NAMALWA (cell line): ENCODE measurements around the gene PLA2G4F.

ENCODE experiments used
- DNase-seq: peaks from one replicate; pipeline ENCODE4 v3.0.0-alpha.2; 2015; ENCODE audit warnings: low spot score

PLA2G4F gene

GRCh38 chr15:42156243-42156922 lies at the start of gene PLA2G4F:
PLA2G4F (minus strand) TSS chr15:42156636; CDS start chr15:42156549, 87 bp downstream.
- no peak for DNase-seq

DNA sequence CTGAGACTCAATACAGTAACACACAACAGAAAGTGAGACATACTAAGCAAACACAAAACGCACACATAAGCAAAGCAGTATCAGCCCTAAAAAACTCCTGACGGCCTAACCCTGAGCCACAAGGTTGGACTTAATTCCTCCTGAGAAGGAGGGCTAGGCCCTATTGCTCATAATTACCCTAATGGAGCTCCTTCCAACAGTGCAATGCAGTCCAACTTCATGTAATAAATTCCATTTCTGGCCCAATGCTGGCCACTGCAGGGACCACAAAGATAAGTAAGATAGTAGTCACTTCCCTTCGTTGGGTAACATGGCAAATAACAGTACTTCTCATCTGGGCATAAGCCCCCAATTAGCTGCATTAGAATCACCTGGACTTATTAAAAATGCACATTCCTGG lies 47.5 kb upstream of the PLA2G4F start:
- no peak for DNase-seq

GRCh38 chr15:42202653-42203052 lies 46.2 kb upstream of the PLA2G4F start:
- DNase-seq = no peak

DNA sequence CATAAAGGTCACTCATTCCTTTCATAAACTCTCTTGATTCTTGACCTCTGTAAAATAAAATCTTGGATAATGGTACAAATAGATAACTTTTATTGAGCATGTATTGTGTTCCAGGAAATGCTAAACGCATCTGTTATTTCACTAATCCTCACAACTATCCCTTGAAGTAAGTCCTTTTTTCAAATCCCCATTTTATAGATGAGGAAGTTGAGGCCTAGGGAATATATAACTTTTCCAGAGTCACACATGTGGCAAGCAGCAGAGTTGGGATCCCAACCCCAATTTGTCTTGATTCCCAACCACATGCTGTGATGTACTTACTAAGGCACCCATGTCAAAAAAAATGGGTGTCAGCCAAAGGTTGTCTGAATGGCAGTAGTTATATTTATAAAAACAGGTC lies 45.4 kb upstream of the PLA2G4F start:
- no peak for DNase-seq

DNA sequence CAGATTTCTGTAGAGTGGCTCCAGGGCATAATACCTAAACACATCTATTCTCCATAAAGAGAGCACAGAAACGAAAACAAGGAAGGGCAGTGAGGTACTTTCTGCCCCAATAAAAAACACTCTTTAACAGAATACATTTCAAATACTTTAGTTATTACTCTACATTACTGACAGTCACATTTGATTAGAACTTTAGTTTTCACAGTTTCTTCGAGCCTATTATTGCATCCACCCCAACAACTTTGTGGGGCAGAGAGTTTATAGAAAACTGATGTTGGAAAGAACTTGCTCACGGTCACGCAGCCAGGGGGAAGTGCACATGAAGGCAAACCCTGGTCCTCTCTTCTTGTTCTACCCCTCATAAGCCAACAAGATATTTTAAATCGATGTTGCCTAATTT lies 42.7 kb upstream of the PLA2G4F start:
- DNase-seq = no peak

DNA sequence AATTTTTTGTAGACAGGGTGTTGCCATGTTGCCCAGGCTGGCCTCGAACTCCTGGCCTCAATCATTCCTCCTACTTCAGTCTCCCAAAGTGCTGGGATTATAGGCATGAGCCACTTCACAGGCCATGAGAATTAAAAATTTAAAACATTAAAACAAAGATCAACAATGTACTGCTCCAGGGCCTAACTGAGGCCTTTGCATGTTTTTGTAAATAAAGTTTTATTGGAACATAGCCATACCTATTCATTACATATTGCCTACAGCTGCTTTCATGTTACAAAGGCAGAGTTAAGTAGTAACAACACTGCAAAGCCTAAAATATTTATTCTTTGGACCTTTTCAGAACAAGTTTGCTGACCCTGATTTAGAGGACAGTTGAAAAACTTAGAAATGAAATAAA lies 42.1 kb upstream of the PLA2G4F start:
- DNase-seq = no peak

DNA sequence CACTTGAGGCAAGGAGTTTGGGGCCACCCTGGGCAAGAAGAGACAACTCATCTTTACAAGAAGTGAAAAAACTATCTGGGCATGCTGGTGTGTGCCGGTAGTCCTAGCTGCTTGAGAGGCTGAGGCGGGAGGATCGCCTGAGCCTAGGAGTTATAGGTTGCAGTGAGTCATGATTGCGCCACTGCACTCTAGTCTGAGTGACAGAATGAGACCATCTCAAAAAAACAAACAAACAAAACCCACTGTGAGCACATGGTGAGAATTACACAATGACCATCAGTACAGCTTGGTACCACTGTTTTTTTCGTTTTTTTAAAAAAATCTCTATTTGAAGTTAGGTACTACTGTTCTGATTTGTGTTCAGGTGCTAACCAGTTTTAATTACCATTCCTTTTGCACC lies 38.1 kb upstream of the PLA2G4F start:
- DNase-seq = no peak

- DNase-seq = no peak
Observed at GRCh38 chr15:42193383-42193782, 36.9 kb upstream of the PLA2G4F start.

GRCh38 chr15:42191610-42192346 lies 35.3 kb upstream of the PLA2G4F start:
- DNase-seq = peak; percentile 33

GRCh38 chr15:42190370-42190769 lies 33.9 kb upstream of the PLA2G4F start:
- DNase-seq = no peak

DNA sequence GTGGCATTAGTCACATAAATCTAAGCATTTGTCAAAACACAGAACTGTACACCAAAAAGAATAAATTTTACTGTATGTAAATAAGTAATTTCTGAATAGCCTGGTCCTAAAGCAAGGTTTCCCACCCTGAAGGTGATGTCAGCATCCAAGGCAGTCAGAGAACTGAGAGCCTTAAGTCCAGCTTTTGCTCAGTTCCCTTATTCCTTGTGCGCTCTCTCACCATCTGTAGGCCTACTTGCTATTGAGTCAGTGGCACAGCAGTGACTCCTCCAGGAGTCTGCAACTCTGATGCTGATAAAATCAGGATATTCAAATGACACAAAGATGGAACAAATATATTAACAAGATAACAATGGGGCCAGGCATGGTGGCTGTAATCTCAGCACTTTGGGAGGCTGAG lies 29.4 kb upstream of the PLA2G4F start:
- no peak for DNase-seq

- DNase-seq = no peak
Observed at GRCh38 chr15:42184736-42185135, 28.3 kb upstream of the PLA2G4F start.

DNA sequence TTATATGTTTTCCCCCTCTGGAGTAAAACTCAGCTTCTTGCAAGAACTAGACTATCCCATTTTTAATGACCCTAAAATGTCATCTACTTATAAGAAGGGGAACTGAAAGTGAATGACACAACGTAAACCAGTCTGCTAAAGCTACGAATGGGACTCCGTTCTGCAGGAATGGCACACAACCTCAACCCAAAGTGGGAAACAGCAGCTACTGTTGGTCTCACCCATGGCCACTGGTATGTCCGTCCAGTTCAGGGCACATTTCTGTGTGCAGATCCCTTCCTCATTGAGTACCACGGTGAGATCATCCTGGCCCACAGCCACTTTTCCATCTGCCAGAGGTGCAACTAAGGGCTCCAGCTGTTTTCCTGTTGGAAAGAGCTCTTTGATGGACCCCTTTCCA lies 27.9 kb upstream of the PLA2G4F start:
- peak; percentile 17 for DNase-seq

GRCh38 chr15:42182961-42183360 lies 26.5 kb upstream of the PLA2G4F start:
- DNase-seq = no peak

DNA sequence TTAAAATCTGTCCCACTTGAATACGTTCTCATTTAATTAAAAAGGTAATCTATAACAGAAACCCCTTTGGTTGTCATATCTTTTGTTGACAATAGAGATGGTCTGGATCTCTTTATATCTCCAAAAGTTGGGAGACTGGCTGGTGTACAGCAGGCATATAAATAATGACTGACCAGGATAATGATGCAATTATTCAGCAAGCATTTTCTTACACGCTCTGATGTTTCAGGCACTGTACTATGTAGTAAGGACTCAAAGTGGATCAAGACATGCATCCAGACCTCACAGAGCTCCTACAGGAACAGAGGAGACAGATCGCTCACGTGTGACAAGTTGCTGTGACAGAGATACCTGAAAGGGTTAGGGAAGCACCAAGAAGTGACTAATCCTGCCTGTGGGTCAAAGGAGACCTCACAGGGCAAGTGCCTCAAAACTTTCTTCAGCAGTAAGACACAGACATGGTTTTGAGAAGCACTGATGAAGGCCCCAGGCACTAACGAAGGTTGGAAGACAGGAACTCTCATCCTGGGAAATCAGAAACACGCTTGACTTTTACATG lies 26.0 kb upstream of the PLA2G4F start:
- no peak for DNase-seq

DNA sequence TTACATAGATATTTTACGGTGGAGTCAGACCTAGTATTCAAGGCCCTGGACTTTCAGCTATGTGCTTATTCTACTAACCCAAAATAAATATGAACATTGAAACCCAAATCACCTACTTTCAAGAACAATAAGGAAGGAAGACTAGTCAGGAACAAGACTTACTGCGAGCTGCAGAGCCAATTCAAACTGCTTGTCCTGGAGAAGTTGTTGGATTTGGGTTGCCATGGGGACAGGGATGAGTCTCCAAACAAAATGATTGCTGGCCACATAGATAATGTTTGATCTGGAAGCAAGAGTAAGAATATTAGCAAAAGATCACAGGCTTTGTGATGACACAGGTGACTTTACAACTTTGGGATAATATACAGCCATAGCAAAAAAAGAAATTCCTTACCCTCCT lies 21.6 kb upstream of the PLA2G4F start:
- DNase-seq = no peak

- DNase-seq = no peak
Observed at GRCh38 chr15:42175671-42176070, 19.2 kb upstream of the PLA2G4F start.

DNA sequence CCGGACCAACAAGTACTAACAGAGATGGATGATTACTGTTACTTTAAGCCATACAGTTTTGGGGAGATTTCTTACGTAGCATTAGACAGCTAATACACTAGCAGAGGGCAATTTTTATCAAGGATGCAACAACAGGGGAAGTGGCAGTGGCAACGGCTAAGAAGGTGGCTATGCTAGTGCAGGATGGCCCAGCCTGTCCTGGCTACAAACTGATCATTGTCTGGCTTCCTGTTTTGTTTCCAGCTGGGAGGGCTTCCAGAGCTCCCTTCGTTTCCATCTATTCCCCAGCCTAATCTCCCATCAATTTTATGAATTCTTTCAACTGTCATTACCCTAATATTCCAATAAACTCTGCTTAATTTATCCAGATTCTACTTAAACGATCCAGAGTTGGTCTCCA lies 16.0 kb upstream of the PLA2G4F start:
- DNase-seq = no peak

DNA sequence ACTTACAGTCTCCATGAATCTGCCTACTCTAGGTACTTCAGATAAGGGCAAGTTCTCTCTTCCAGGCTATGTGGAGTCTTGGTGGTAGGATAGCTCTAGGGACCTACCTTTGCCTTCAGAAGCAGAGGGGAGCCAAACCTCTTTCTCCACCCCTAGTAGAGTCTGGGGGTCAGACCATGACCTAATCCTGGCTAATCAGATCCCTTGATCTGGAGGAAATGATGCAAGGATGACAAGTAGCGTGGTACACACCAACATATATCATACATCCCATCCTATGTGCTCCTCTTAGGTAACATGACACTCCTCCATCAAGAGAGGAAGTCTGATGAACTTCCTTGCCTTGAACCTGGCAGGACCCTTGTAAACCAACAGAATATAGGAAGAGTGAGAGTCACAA lies 15.4 kb upstream of the PLA2G4F start:
- DNase-seq = no peak

DNA sequence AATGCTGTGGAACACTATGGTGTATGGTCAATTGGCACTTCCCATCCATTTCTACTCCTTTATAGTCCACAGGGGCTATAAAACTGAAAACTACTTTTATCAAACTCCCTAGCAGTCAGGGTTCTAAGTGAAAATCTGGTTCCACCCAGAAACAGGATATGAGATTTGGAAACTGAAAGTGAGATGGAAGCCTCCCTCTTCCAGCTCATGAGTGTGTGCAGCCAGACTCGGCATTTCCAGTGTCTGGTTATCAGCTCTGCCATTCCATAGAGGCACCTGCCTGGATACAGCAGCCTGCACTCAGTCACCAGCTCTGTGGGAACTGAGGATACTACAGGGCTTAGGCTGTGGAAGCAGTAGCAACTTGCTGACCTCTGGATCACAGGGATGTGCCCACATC lies 14.7 kb upstream of the PLA2G4F start:
- no peak for DNase-seq

DNA sequence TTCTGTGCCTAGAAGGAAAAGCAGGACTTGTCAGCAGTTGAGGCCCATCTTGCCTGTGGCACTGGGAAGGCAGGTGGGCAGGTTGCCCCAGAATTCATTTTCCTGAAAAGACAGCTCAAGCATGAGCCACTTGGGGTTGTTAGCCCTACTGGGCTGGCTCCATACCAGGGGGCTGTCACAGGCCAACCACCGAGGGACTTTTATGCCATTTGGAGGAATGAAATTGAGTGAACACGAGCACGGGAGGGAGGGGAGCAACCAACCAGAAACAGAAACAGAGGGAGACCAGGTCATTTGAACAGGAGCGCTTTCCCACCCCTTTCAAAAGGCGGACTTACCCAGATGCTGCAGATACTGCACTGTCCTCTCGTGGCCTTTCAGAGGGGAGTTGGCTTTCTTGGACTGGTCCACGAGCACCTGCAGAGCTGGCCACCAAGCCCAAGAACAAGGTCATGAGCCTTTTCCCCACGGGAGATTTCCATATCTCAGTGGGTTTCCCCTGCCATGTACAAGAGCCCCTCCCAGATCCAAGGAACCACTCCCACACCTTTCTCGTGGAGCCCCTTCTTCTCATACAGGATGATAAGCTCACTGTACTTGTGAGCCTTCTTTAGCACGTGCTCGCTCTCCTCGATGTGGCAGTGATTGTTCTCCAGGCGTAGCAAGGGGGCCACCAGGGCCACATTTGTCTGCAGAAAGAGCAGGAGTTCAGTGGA lies 9.9 kb upstream of the PLA2G4F start:
- DNase-seq = no peak

DNA sequence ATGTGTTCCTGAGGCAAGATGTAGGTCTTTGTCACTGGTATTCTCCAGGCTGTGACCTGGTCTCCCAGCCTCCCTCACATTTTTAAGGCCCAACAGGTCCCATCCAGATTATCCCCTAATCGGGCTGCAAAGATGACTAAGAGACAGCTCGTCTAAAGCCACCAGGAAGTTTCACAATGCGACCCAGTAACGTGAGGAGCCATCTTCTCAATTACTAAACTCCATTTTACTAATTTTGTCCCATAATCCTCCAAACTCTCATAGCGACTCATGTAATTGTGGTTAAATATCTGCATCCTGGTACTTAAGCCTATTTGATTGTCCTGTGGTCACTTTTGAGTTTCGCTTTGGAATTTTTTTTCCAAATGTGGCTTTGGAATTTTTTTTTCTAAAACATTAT lies 8.7 kb upstream of the PLA2G4F start:
- DNase-seq = no peak
